Stimulated activated CD4-positive, alpha-beta T cell treated with anti-CD3 and anti-CD28 coated beads, Interleukin-12 subunit alpha, Interleukin-12 subunit beta, amount 100 ng/mL, for 48 hours (primary cell): ENCODE measurements around the gene MESP1.

Experiments used
- DNase-seq, 3 donors: peaks; one replicate each; pipeline ENCODE4 v3.0.0-alpha.2; 2020; ENCODE audit warnings: low read depth in 2 of 3, low spot score in 1 of 3

MESP1 gene

DNA sequence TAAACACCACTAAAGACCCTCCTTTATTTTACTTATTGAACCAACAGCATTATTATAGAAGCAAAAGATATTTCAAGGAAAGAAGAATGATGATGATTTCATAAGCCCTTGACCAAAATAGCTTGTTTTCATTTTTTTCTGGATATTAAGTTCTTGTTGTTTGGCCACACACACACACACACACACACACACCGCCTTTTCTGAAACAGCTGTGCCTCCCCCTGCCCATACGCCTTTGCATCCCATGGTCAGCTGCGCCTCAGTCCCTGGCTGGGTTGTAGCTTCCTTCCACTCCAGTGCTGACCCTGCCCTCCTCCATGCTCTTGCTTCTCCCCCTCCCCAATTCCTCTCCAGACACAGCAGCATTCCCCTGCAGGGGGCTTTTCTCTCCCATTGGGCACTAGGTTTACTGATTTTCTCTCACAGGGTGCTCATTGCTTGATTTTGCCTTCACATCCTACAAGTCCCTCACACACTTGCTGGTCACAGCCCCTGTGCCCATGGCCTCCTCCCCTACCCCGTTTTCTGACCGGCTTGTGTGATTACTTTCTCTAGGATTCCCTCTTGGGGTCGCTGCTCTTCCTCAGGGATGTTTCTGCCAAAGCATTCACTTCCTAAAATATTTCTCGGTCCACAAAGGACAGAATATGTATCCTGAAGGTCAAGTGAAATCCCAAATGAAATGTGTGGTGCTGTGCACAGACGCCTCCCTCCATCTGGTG is 18.4 kb downstream of the MESP1 start:
- DNase-seq, result no peak

DNA sequence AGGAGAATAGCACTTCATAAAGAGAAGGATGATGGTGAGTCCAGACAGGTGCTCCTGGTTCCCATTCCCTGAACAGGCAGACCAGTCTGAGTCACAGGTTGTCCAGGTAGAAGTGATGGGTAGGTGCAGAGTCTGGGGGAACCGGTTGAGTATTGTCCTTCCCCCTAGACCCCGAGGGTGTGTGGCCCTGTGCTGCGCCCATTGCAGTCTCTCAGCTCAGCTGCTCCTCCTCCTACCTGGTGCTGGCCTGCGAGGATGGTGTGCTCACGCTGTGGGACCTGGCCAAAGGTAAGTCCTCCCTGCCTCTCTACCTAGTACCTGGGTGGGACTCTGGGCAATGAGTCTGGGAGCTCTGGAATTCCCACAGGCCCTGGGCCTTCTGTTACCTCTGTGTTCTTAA is 19.8 kb downstream of the MESP1 start:
- no peak for DNase-seq

DNA sequence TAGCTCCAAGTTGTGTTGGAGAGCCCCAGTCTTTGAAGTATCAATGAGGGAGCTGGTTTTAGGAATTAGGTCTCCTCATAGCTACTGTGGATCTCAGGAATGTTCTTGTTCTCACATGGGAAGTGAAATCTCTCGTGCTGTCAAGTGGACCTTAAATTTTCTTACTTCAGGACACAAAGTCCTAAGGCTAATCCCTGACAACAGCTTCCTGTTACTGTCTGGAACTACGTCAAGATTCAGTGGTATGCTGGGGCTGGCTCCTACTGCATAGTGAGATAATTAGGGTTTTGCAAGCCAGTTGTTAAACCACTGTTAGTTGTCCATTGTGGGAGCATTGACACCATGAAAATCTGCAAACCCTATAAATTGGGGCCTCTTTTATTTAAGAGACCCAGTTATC is 22.8 kb downstream of the MESP1 start:
- DNase-seq, result no peak

DNA sequence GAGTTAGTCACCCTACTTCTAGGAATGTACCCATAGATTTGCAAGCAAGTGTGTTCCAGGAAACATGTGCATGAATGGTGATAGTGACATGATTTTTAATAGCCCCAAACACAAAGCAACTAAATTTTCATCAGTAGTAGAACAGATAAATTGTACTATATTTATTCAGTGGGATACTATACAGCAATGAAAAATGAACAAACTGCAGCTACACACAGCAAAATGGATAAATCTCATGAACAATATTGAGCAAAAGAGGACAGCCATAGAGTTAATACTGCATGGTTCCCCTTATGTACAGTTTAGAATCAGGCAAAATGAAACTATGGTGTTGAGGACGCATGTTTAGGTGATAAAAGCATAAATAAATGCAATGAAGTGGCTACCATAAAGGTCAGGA is 26.0 kb downstream of the MESP1 start:
- no peak for DNase-seq

DNA sequence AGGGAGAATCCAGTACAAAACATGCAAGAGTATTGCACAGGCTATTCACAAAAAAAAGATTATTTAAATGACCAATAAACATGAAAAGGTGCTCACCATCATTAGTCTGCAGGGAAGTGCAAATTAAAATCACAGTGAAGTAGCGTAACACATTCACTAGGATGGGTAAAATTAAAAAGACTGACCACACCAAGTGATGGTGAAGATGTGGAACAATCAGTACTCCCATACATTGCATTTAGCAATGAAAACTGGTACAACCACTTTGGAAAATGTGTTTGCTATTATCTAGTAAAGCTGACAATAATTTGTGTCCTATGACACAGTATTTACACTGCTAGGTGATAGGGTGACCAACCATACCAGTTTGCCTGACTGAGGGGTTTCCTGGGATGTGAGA is 26.4 kb downstream of the MESP1 start:
- no peak for DNase-seq

DNA sequence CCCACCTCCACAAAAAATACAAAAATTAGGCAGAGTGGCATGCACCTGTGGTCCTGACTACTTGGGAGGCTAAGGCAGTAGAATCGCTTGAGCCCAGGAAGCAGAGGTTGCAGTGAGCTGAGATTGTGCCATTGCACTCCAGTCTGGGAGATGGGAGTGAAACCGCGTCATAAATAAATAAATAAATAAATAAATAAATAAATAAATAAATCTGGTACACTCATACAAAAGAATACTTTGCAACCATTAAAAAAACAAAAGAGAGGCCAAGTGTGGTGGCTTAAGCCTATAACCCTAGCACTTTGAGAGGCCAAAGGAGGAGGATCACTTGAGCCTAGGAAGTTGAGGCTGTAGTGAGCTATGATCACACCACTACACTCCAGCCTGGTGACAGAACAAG is 28.0 kb downstream of the MESP1 start:
- no peak for DNase-seq

DNA sequence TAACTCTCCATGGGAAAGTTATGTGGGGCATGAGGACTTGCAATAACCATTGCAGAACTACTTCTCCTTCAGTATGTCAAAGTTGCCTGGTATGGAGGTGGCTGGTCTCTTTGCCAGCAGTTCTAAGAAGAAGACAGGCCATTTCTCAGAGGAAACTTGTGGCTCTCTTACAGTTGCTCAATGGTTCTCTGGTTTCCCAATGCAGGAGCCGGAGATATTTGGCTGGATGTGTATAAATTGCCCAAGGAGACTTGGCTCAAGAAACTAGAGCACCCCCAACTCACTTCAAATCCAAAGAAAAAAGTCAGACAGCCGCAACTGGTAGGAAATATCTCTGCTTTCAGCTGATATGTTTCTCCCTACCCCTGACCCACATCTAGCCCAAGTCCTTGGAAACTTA is 36.3 kb downstream of the MESP1 start:
- DNase-seq, result no peak

DNA sequence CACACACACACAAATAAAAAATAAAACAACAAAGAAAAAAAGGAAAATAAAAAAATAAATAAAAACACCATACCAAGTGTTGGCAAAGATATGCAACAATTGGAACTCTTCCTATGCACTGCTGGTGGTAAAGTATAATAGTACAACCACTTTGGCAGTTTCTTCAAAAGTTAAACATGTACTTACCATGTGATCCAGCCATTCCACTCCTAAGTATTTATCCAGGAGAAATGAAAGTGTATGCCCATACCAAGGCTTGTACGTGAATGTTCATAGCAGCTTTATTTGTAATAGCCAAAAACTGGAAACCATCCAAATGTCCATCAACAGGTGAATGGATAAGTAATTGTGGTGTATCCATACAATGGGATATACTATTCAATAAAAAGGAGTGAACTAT is 43.5 kb downstream of the MESP1 start:
- DNase-seq, result no peak

DNA sequence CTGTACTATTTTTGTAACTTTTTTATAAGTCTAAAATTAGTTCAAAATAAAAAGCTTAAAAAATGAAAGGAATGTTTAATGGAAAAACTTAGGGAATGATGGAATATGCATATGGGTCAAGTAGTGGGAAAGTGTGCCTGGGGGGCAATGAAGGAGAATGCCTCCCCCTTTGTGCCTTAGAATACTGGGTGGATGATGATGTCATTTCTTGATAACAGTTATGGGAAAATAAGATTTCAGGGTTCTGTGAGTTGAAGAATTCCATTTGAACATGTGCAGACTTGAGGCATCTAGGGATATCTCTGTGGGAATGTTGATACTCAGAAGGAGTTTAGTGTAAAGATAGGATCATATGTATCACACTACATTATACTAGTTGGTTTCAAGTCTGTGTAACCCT is 46.6 kb downstream of the MESP1 start:
- DNase-seq, result no peak
